ENCODE results near the gene SIPA1L3.

The SIPA1L3 gene

DNA sequence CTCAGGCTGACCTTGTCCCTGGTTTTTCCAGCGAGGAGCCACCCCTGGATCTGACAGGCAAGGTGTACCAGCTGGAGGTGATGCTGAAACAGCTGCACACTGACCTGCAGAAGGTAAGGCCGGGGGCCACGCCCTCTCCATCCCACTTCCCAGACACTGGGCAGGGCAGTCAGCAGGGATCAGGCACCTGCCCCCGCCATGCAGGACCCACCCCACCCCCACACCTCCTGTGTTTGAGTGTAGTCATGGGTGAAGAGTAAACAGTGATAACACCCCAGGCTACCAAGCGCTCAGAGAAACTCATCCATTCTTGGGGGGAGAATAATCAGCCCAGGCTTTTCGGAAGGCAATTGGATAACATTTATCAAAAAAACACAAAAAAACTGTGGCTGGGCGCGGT, 297.1 kb downstream of the SIPA1L3 start:
- DNase-seq (ENCODE audit: insufficient read length, low spot score) (no peak), FAIRE-seq (no peak)

DNA sequence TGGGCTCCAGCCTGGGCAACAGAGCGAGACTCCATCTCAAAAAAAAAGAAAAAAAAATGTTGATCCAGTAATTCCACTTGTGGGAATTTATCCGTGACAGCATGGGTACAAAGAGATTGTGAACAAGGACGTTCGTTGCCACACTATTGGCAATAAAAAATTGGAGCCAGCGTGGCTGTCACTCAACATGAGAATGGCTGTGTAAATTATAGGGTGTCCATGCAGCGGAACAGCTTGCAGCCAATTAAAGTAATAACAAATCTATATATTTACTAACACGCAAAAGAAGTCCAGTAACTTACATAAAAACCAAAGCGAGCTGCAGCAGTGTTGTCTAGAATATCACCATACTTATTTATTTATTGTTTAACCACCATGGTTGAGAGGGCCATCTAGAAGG, 297.7 kb downstream of the SIPA1L3 start:
- no peak for DNase-seq (ENCODE audit: insufficient read length, low spot score)
- FAIRE-seq: no peak

DNA sequence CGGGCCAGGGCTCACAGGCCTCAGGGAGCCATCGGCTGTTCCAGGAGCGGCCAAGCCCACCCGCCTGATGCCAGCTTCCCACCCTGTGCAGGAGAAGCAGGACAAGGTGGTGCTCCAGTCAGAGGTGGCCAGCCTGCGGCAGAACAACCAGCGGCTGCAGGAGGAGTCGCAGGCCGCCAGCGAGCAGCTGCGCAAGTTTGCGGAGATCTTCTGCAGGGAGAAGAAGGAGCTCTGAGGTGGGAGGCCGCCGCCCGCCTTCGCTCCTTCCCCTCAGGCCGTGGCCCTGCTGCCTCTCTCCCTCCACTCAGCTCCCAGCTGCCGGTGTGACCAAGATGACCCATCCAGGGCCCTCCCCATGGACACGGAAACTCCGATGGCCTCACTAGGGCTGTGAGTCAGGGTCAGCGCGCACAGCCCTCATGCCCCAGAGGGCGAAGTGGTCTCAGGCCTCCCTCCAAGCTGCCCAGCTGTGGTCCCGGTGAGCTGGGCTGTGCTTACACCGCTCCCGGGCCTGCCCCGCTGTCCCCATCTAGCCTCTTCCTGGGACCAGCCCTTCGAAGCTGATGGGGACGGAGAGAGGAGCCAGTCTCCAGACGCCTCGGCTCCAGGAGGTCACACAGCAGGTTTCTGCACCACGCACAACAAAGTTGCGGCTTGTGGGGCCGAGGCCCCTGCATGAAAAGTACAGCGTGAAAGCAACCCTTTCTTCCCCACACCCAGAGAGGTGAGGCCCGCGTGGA, 299.2 kb downstream of the SIPA1L3 start:
- DNase-seq (ENCODE audit: insufficient read length, low spot score): no peak

DNA sequence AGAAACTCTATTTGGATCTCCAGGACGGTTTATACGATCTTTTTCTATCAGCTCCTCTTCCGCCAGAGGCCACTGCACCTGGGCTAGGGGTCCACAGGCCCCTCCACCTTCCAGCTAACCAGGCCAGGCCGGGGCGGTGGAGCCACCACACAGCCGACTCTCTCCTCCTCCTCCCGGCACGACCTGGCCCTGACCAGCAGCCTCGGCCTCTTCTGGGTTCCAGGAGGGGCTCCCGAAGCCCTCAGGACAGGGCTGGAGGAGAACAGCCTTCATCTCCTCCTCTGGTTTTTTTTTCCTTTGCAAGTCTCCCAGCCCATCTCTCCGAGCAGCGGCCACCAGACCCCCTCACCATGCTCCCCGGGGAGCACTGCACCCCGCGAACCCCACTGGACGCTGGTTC, 299.9 kb downstream of the SIPA1L3 start:
- no peak for FAIRE-seq

More for the DNA sequence above, 299.2 kb downstream of the SIPA1L3 start:
- FAIRE-seq: no peak

DNA sequence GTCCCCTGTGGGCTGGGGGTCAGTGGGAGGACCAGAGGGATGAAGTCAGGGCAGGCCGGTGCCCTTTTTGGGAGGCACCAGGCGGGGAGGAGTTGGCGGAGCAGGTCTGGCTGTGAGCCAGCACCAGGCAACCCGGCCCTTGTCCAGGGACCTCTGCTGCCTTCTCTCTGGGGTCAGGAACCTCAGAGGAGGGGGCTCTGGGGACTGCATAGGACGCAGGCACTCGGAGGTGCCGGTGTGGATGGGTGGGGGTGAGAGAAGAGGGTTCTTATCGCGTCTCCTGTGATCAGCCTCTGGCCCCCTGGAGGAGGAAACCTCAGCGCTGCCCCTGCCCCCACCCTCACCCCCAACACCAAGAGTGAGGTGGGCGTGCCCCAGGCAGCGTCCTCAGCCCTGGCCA, 300.5 kb downstream of the SIPA1L3 start:
- no peak for DNase-seq (ENCODE audit: insufficient read length, low spot score)
- no peak for FAIRE-seq

More for the DNA sequence above, 299.9 kb downstream of the SIPA1L3 start:
- no peak for DNase-seq (ENCODE audit: insufficient read length, low spot score)

DNA sequence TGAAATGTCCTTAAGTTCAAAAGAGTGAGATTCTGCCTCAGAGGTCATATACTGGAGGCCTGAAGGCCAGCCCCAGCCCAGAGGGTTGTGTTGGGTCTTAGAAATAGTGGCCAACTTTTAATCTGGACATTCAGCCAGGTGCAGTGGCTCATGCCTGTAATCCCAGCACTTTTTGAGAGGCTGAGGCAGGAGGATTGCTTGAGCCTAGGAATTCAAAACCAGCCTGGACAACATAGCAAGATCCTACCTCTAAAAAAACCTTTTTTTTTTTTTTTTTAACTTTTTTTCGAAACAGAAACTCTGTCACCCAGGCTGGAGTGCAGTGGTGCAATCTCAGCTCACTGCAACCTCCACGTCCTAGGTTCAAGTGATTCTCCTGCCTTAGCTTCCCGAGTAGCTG, 301.6 kb downstream of the SIPA1L3 start:
- FAIRE-seq (no peak), DNase-seq (ENCODE audit: insufficient read length, low spot score) (no peak)

DNA sequence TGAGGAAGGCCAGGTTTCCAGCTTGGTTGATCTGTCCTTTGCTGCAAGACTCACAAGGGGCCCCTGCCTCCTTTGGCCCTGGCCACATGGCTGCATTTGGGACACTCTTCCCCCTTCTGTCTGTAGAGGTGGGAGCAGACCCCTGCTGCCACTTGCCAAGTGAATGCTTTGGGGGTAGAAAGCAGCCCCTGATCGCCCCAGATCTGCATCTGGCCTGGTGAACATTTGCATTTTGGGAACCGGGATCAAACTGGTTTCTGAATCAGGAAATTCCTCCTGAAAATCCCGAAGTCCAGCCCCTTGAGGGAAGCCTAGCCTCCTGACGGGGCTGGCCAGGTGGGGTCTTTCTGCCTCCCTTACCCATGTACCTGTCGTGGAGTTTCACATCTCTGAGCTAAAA, 302.1 kb downstream of the SIPA1L3 start:
- DNase-seq (ENCODE audit: insufficient read length, low spot score) (no peak), FAIRE-seq (no peak)

DNA sequence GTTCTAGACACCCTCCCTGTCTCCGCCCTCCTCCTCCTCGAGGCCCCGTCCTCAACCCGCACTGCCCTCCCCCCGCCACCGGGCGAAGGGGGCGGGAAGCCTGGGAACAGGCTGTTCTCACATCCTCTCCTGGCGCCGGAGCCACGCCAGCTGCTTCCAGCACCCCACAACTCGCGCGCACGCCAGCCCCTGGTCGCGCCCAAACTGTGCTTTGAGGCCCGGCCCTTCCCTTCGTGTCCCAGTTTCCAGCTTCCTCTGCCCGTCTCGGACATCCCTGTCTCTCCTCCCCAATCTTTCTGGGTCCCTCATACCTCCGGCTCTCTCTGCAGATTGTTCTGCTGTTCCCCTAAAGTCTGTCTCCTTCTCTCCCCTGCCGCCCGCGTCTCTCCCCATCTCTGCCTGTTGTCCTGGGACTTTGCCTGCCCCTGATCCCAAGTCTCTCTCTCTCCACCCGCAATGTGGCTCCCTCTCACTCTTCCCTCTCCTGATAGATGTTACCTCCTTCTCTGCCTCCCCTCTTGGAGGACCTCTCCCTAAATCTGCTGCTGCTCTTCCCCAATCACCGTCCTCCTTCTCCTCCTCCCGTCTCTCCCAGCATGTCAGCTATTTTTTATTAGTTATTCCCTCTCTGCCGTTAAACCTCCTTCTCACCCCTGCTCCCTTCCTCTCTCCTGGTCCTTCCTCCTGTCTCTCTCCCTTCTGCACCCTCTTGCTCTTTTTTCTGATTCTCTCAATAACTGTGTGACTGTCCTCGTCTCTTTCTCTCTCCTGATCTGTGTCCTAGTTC, 302.9 kb downstream of the SIPA1L3 start:
- DNase-seq (ENCODE audit: insufficient read length, low spot score) (no peak), FAIRE-seq (no peak)

DNA sequence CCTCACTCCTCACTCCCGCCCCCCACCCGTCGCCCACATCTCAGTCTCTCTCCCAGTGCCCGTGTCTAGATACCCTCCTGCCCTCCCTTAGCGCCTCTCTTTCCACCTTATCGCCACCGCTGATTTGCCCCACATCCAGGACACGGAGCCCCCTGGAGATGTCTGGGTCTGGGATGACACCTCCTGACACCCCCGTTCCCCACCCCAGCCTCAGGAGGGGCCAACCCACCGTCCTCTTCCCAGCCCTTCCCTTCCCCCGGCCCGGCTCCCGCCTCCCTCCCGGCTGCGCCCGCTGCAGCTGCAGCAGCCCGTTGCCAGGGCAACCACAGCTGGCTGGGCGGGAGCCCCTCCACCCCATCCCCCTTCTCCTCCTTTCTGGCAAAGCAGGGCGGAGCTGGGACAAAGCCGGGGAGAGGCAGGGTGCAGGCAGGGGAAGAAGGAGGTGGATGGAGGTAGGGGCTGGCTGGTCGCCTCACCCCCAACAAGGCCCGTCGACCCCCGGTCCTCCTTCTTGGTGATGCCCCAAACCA, 303.5 kb downstream of the SIPA1L3 start:
- no peak for DNase-seq (ENCODE audit: insufficient read length, low spot score)
- no peak for FAIRE-seq

DNA sequence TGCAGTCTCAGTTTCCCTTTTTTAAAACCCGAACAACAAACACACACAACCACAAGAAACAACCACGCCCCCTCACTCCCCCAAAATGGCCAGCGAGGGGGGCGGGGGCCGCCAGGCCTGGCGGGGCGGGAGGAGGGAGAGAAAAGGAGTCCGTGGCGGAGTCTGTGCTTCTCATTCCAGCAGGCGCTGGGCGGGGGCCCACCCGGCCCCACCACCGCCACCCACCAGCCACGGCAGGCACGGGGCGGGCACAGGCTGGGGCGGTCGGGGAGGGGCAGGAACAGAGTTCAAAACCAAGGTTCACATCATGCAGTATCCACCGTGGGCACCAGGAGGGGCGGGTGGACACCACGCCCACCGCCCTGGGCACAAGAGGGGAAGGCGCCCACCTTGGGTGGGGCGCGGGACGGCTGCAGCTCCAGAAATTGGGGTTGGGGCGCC, 304.2 kb downstream of the SIPA1L3 start:
- no peak for DNase-seq (ENCODE audit: insufficient read length, low spot score)
- FAIRE-seq: no peak

DNA sequence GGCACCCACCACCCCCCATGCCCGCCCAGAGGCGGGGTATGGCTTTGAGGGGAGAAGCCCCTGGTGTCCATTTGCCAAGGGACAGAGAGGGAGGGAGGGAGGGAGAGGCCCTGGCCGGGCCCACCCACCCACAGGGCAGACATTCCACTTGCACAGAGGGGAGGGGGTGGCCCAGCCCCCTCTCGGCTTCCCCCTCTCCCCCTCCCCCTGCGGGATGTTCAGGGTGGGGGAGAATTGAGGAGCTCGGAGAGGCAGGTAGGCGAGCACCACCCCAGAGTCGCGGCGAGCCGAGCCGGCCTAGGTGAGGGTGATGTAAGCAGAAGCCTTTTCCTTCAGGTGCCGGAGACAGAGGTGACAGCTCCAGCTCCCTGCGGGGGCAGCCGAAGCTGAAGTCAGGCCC, 304.8 kb downstream of the SIPA1L3 start:
- no peak for FAIRE-seq

DNA sequence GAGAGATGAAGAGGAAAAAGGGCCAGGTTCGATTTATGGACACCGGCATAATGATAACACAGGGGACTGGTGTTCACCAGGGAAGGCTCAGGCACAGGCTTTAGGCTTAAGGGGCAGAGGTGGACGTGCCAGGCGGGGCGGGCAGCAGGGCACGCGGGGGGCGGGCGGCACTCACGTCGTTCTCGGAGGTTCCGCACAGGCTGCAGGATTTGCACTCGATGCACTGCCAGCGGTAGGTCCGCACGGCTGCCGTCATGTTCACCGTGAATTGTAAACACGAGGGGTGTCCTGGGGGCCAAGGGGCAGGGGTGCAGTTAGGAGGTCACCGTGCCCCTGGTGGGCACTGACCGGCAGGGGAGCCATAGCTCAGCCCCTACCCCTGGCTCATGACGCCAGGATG, 306.5 kb downstream of the SIPA1L3 start:
- FAIRE-seq: no peak
- DNase-seq (ENCODE audit: insufficient read length, low spot score): no peak

More for the DNA sequence above, 304.8 kb downstream of the SIPA1L3 start:
- DNase-seq (ENCODE audit: insufficient read length, low spot score): no peak

DNA sequence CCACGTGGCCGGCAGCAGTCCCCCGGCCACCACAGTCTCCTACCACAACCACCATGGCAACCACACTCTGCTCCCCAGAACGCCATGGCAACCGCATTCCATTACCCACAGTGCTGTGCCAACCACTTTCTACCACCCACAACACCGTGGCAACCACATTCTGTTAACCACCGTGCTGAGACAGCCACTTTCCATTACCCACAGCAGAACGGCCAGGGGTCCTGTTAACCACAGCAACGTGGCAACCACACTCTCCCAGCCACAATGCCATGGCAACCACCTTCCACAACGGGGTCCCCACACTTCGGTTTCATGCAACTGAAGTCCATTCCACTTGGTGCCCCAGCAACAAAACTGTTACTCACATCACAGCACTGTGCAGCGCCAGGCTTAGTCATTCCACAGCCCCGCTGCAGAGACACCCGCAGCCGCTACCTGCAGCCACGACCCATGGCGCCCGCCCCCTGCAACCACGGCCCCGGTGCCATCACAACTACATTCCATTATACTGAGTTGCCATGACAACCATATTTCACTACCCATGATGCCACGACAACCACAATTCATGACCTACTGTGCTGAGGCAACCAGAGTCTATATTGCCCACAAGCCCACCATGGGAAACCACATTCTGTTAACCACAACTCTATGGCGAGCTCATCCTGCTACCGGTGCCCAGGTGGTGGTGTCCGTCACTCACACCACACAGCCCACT, 307.1 kb downstream of the SIPA1L3 start:
- FAIRE-seq: peak; percentile 57

DNA sequence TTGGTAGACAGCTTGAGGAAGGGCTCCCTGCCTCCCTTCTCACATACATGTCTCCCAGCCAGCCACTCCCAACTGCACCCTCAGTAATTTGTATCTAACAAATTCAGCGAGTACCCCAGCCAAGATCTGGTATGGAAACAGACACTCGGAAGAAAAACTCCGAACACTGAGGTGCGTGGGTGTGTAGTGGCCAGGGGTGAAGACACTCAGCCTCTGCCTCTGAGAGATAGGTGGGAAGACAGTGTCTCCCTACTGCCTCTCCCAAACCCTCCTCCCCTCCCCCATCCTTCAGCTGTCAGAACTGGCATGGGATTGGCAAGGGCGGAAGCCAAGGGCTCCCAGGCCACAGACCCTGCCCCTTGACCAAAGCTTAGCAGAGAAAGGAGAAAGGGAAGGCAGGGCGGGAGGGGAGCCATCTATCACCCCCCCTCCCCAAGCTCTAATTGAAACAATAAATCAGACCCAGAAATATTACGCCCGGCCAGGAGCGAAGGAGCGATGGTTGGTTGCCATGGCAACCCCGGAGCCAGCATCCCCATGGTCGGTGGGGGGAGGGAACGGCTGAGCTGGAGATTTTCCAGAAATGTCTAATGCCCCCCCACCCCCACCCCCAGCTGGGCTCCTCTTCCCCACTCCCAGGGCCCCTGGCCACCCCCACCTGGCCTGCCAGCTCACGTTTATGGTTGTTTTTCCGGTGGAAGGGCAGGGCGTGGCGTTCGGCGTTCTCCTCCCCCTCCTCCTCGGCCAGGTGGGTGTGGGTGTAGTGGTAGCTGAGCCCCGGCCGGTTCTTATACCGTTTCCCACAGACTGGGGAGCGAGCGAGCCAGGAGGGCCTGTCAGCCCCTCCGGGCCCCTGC, 310.0 kb downstream of the SIPA1L3 start:
- no peak for FAIRE-seq
- no peak for DNase-seq (ENCODE audit: insufficient read length, low spot score)

More for the DNA sequence above, 307.1 kb downstream of the SIPA1L3 start:
- DNase-seq (ENCODE audit: insufficient read length, low spot score): no peak

DNA sequence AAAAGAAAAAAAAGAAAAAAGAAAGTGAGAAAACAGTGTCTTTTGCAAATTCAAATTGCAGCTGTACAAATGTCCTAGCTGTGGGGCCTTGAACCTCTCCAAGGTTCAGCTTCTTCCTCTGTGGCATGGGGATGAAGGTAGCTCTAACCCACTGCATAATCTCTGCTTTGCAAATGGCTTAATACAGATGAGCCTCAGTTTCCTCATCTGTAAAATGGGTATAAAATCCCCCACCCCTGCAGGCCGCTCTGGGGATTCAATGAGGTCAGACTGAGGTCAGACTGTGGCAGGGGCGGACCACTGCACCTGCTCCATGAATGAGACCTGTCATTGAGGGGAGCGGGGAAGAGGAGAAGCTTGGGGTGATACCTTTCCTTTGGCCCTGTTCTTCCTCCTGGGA, 311.2 kb downstream of the SIPA1L3 start:
- FAIRE-seq: no peak
- no peak for DNase-seq (ENCODE audit: insufficient read length, low spot score)

DNA sequence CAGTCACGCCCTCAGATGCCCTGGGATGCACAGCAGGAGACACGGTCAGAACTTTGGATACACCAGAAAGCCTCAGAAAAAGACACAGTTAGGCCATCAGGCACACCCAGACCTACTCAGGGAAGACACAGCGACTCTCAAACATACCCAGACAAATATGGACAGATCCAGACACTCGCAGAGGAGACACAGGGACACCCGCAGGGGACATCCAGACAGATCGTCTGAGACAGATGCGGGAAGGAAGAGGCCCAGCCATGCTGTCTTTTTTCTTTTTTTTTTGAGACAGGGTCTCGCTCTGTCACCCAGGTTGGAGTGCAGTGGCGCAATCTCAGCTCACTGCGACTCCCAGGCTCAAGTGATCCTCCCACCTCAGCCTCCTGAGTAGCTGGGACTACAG, 312.2 kb downstream of the SIPA1L3 start:
- no peak for FAIRE-seq
- DNase-seq (ENCODE audit: insufficient read length, low spot score): no peak

DNA sequence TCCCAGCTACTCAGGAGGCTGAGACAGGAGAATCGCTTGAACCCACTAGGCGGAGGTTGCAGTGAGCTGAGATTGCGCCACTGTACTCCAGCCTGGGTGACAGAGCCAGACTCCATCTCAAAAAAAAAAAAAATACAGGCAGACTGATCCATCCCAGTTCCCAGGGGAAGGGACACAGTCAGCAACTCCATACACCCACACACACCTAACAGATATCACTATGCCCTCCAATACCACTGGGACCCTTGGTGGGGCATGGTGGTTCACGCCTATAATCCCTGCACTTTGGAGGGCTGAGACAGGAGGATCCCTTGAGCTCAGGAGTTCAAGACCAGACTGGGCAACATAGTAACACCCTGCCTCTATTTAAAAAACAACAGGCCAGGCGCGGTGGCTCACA, 314.4 kb downstream of the SIPA1L3 start:
- no peak for DNase-seq (ENCODE audit: insufficient read length, low spot score)
- FAIRE-seq: no peak

DNA sequence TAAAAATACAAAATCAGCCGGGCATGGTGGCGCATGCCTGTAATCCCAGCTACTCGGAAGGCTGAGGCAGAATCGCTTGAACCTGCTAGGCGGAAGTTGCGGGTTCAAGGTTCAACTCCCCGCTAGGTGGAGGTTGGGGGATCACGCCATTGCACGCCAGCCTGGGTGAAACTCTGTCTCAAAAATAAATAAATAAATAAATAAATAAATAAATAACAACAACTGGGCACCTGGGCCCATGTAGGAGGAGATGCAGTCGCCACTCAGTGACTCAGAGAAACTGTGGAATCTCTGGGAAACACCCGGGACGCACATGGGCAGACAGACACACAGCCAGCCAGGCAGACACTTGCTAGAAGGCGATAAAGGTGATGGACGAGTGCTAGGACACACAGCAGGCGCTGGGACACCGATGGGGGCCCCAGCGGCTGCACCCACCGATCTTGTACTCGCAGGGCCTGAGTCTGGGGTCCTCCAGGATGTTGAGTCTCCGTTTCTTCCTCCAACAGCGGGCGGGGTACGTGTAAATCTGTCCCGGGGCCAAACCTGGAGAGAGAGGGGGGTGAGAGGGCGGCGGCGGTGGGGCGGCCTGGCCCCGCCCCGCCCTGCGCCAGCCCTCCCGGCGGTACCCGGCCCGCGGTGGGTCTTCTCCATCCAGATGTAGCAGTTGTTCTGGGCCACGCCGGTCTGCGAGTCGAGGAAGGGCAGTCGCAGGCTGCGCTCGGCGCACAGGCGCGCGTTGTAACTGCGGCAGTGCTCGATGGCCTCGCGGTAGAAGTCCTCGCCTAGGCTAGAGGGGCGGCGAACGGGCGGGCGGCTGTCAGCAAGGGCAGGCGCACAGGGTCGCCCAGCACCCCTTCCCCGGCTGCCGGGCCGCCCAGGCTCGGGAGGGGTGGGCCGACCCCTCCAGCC, 315.2 kb downstream of the SIPA1L3 start:
- FAIRE-seq: no peak
- DNase-seq (ENCODE audit: insufficient read length, low spot score): no peak

DNA sequence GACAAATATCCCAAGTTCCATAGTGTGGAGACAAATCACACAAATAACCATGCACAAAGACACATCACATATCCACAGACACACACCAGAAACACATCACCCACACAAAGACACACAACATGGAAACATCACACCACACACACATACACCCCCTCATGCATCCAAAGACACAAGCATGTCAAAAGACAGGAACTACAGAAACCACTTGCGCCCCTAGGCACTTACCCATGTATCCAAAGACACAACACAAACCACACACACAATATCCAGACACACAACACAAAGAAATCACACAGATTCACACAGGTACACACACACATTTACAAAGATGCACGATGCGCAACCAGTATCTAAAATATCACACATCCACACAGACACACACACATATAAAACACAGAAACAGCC, 316.1 kb downstream of the SIPA1L3 start:
- DNase-seq (ENCODE audit: insufficient read length, low spot score) (no peak), FAIRE-seq (peak; percentile 82)
